Stimulated activated CD4-positive, alpha-beta T cell treated with anti-CD3 and anti-CD28 coated beads, Interleukin-4, amount 100 ng/mL, for 4 hours (primary cell): ENCODE results near the gene CGB5.
"Not testable (repeated sequence)": the region's sequence is repeated elsewhere in the genome, so short reads cannot be mapped to it uniquely, and the experiment has no call there.

Experiments used
- DNase-seq, 2 experiments: peaks; one replicate each; pipeline ENCODE4 v3.0.0-alpha.2; 2020

Gene CGB5

DNA sequence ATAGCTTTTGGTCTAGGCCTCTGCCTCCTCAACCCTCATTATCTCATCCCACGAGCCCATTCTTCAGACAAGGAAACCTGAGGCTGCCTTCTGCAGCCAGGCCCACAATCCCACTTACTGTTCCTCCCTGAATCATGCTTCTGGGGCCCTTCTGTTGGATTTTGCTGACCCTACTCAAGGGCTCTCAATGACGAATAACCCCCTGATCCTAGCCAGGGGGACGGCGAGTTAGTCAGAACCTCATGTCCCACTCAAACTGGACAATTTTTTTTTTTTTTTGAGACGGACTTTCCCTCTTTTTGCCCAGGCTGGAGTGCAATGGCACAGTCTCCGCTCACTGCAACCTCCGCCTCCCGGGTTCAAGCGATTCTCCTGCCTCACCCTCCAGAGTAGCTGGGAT lies 21.5 kb upstream of the CGB5 start:
- DNase-seq: no peak

DNA sequence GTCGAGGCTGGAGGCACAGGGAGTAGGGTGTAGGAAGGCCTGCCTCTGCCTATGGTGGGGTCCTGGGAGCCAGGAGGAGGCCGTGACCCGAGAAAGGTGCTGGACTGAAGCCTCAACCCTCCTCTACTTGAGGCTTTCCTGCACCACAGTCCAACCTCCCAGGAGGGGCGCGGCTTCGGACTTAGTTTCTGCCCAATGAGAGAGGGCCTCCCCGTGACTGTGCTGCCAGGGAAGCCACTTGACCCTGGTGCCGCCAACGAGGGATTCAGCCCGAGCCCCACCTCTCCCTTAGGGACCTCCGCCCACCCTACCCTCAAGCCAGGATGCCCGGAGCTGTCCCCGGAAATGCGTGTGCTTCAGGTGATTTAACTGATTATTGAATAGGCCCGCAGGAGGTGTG lies 19.4 kb upstream of the CGB5 start, which contains the start of gene CGB3:
Gene CGB3 (minus strand): TSS at position 101 of the 400 bp plus-strand sequence. CDS start 362 bp downstream, outside the sequence.
- DNase-seq: not testable (repeated sequence)

DNA sequence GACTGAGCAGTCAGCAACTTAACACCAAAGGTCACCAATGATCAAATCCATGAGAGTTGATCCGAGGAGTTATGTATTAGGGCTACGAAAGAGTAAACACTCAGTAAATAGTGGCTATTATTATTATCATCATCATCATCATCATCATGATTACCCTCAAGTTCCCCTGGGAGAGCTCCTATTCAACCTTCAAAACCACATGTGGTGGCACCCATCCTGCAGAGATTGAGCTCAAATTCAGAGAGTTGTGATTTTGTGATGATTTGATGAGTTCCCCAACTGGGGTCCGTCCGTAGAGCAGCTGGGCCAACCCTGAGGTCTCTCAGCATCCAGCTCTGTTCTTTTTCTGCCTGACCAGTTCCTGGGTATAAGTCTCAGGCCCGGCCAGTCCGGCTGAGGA lies 18.6 kb upstream of the CGB5 start:
- not testable (repeated sequence) for DNase-seq

DNA sequence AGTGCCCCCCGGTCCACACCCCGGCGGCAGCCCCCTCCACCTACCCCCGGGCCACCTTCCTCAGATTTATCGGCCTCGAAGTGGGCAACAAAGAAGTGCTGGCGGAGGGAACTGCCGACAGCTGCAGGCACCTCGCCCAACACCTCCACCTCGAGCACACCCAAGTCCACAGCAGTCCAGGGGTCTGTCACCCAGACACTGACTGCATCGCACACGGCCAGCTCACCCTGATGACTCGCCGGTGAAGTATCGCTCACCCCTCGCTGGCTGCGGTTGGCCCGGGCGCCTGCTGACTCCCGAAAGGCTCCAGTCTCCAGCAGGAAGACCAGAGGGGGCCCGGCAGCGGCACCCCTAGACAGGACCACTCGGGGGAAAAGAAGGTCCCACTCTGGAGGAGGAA lies 18.0 kb upstream of the CGB5 start:
- not testable (repeated sequence) for DNase-seq

DNA sequence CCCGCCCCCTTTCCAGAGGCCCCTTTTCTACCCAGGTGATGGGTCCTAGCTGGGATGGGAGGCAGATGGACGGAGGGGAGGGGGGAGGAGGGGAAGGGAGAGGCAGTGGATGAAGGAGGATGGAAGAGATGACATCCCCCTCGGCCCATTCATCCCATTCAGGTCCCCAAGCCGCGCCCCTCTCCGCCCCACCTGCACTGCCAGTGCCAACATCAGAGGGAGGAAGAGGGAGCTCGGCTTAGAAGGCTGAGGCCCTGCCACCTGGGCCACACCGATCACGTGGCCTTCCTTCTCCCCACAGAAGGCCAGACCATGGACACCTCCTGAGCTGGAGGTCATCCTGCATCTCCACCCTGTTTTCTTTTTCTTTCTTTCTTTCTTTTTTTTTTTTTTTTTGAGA lies 15.0 kb upstream of the CGB5 start:
- not testable (repeated sequence) for DNase-seq

DNA sequence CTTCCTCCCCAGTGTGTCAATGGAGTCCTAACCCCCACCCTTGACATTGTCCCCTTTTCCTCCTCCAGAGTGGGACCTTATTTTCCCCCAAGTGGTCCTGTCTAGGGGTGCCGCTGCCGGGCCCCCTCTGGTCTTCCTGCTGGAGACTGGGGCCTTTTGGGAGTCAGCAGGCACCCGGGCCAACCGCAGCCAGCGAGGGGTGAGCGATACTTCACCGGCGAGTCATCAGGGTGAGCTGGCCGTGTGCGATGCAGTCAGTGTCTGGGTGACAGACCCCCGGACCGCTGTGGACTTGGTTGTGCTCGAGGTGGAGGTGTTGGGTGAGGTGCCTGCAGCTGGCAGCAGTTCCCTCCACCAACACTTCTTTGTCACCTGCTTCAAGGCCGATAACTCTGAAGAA lies 13.9 kb upstream of the CGB5 start:
- not testable (repeated sequence) for DNase-seq

DNA sequence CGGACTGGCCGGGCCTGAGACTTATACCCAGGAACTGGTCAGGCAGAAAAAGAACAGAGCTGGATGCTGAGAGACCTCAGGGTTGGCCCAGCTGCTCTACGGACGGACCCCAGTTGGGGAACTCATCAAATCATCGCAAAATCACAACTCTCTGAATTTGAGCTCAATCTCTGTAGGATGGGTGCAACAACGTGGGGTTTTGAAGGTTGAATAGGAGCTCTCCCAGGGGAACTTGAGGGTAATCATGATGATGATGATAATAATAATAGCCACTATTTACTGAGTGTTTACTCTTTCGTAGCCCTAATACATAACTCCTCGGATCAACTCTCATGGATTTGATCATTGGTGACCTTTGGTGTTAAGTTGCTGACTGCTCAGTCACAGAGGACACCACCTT lies 13.3 kb upstream of the CGB5 start:
- DNase-seq: not testable (repeated sequence)

DNA sequence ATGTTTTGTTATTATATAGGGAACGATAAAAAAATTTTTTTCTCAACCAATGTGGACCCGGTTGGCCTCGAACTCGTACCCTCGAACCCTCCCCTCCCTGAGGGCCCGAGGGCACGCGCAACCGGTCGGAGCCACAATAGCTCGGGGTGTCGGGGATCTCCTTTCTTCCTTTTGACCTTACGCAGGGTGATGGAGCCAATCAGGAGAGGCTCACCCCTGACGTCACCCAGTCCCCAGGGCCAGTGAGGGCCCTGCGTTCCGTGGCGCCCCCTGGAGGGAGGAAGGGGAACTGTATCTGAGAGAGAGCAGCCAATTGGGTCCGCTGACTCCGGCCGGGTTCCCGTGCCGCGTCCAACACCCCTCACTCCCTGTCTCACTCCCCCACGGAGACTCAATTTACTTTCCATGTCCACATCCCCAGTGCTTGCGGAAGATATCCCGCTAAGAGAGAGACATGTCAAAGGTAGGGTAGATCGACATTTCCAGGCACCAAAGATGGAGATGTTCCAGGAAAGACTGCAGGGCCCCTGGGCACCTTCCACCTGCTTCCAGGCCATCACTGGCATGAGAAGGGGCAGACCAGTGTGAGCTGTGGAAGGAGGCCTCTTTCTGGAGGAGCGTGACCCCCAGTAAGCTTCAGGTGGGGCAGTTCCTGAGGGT lies 11.9 kb upstream of the CGB5 start, which contains the start of gene CGB2:
Gene CGB2 (plus strand): TSS at position 249 of the 660 bp plus-strand sequence. CDS start 206 bp downstream, at position 455.
- DNase-seq: peak; percentile 37 to 38

DNA sequence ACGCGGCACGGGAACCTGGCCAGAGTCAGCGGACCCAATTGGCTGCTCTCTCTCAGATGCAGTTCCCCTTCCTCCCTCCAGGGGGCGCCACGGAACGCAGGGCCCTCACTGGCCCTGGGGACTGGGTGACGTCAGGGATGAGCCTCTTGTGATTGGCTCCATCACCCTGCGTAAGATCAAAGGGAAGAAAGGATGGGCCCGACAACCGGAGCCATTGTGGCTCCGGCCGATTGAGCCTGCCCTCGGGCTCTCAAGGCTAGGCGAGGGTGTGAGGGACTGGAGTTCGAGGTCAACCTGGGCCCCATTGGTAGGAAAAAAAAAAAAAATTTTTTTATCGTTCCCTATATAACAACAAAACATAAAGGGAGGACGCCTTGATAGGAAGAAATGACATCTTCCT lies 6.8 kb upstream of the CGB5 start, which contains the start of gene CGB1:
Gene CGB1 (minus strand): TSS at position 81 of the 400 bp plus-strand sequence. CDS start 184 bp downstream, outside the sequence.
- not testable (repeated sequence) for DNase-seq

DNA sequence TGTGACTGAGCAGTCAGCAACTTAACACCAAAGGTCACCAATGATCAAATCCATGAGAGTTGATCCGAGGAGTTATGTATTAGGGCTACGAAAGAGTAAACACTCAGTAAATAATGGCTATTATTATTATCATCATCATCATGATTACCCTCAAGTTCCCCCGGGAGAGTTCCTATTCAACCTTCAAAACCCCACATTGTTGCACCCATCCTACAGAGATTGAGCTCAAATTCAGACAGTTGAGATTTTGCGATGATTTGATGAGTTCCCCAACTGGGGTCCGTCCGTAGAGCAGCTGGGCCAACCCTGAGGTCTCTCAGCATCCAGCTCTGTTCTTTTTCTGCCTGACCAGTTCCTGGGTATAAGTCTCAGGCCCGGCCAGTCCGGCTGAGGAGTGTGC lies 5.5 kb upstream of the CGB5 start:
- DNase-seq: not testable (repeated sequence)

DNA sequence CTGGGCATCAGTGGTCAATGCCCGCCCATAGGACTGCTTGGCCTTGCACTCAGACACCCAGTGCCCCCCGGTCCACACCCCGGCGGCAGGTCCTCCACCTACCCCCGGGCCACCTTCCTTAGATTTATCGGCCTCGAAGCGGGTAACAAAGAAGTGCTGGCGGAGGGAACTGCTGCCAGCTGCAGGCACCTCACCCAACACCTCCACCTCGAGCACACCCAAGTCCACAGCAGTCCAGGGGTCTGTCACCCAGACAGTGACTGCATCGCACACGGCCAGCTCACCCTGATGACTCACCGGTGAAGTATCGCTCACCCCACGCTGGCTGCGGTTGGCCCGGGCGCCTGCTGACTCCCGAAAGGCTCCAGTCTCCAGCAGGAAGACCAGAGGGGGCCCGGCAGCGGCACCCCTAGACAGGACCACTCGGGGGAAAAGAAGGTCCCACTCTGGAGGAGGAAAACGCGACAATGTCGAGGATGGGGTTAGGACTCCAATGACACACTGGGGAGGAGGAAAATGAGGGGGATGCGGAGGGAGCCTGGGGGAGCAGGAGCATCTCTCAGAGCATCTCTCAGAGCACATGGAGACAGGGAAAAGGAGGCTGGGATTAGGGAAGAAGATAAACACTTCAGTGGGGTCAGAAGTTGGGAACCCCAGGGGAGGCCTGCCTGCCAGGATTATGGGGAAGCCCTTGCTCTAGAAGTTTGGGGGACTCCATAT lies 4.9 kb upstream of the CGB5 start:
- DNase-seq: not testable (repeated sequence)

DNA sequence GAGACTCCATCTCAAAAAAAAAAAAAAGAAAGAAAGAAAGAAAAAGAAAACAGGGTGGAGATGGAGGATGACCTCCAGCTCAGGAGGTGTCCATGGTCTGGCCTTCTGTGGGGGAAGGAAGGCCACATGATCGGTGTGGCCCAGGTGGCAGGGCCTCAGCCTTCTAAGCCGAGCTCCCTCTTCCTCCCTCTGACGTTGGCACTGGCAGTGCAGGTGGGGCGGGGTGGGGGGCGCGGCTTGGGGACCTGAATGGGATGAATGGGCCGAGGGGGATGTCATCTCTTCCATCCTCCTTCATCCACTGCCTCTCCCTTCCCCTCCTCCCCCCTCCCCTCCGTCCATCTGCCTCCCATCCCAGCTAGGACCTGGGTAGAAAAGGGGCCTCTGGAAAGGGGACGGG lies 3.9 kb upstream of the CGB5 start:
- DNase-seq: not testable (repeated sequence)

DNA sequence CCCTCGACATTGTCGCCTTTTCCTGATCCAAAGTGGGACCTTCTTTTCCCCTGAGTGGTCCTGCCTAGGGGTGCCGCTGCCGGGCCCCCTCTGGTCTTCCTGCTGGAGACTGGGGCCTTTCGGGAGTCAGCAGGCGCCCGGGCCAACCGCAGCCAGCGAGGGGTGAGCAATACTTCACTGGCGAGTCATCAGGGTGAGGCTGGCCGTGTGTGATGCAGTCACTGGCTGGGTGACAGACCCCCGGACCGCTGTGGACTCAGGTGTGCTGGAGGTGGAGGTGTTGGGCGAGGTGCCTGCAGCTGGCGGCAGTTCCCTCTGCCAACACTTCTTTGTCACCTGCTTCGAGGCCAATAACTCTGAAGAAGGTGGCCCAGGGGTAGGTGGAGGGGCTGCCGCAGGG lies 1.5 kb upstream of the CGB5 start:
- no peak for DNase-seq

DNA sequence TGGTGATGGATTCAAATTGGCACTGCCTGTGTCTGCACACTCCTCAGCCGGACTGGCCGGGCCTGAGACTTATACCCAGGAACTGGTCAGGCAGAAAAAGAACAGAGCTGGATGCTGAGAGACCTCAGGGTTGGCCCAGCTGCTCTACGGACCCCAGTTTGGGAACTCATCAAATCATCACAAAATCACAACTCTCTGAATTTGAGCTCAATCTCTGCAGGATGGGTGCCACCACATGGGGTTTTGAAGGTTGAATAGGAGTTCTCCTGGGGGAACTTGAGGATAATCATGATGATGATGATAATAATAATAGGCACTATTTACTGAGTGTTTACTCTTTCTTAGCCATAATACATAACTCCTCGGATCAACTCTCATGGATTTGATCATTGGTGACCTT lies 982 bp upstream of the CGB5 start:
- DNase-seq: not testable (repeated sequence)

DNA sequence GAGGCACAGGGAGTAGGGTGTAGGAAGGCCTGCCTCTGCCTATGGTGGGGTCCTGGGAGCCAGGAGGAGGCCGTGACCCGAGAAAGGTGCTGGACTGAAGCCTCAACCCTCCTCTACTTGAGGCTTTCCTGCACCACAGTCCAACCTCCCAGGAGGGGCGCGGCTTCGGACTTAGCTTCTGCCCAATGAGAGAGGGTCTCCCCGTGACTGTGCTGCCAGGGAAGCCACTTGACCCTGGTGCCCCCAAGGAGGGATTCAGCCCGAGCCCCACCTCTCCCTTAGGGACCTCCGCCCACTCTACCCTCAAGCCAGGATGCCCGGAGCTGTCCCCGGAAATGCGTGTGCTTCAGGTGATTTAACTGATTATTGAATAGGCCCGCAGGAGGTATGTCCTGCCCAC lies 5.4 kb downstream of the CGB5 start, which contains the start of gene CGB8:
Gene CGB8 (minus strand): TSS at position 101 of the 400 bp plus-strand sequence. CDS start 372 bp downstream, outside the sequence.
- DNase-seq: not testable (repeated sequence)

DNA sequence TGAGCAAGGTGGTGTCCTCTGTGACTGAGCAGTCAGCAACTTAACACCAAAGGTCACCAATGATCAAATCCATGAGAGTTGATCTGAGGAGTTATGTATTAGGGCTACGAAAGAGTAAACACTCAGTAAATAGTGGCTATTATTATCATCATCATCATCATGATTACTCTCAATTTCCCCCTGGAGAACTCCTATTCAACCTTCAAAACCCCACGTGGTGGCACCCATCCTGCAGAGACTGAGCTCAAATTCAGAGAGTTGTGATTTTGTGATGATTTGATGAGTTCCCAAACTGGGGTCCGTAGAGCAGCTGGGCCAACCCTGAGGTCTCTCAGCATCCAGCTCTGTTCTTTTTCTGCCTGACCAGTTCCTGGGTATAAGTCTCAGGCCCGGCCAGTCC lies 6.2 kb downstream of the CGB5 start:
- DNase-seq: not testable (repeated sequence)

DNA sequence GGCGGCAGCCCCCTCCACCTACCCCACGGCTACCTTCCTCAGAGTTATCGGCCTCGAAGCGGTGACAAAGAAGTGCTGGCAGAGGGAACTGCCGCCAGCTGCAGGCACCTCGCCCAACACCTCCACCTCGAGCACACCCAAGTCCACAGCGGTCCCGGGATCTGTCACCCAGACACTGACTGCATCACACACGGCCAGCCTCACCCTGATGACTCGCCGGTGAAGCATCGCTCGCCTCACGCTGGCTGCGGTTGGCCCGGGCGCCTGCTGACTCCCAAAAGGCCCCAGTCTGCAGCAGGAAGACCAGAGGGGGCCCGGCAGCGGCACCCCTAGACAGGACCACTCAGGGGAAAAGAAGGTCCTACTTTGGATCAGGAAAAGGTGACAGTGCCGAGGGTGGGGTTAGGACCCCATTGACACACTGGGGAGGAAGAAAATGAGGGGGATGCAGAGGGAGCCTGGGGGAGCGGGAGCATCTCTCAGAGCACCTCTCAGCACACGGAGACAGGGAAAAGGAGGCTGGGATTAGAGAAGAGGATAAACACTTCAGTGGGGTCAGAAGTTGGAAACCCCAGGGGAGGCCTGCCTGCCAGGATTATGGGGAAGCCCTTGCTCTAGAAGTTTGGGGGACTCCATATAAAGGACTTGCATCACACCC lies 6.9 kb downstream of the CGB5 start:
- not testable (repeated sequence) for DNase-seq

DNA sequence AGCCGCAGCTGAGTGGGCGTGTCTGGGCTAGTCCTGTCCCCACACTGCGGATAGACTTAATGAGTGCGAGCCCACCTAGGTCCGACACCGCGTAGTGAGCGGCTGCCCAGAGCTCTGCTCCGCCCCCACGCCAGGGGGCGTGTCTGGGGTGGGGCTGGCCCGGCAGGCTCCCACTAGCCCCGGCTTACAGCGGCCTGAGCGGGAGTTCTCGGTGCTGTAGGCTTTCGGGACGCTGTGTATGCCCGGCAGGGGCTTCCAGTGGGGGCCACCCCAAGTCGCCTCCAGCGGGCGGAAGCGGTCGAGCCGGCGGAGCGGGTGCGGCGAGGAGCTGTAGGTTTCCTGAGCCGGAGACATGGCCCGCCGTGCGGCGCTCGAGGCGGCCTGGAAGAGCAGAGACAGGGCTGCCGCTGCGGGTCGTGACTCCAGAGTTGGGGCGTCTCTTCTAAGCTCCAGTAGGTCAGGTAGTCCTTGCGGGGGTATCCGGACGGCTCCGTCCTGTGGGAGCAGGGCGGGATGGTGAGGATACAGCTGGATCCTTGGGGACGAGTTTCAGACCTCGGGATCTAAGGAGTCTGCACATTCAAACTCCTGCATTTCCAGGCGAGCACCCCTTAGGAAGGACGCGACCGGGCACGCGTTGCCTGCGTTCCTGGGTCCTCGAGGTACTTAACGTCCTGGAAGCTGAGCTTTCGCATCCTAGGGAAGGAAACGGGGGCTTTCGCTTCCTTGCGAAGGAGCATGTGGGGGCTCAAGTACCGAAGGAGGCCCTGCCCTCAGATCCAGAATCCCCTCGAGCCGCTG lies 12.7 kb downstream of the CGB5 start:
- peak; percentile 38 to 53 for DNase-seq

DNA sequence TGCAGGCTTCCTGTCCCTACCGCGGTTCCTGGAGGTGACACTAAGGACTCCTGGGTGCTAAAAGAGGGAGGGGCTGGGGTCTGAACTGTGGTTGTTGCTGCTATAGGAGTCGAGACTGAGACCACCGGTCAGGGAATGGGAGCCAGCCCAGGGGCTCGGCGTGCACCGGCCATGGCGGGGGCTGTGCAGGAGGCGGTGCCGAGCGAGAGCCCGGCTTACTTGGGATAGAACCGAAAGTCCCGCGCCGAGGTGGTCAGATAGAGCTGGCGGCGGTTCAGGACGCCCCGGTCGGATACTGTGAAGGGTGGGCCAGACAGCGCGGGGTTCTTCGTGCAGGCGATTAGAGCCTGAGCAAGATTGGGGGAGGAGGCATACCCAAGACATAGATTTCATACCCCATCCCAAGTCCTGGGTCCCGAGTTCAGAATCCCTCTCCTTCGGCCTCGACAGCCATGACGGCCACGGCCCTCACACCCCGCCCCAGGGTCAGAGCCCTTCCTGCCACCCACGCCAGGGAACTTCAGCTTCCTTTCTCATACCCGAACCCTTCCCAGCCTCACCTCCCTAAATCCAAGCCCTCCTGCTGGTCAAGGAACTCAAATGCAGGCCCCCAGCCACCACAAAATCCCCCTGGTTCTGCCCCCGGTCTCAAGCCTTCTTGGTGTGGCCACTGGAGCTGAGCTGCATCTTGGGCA lies 13.4 kb downstream of the CGB5 start:
- DNase-seq: not testable (repeated sequence)

DNA sequence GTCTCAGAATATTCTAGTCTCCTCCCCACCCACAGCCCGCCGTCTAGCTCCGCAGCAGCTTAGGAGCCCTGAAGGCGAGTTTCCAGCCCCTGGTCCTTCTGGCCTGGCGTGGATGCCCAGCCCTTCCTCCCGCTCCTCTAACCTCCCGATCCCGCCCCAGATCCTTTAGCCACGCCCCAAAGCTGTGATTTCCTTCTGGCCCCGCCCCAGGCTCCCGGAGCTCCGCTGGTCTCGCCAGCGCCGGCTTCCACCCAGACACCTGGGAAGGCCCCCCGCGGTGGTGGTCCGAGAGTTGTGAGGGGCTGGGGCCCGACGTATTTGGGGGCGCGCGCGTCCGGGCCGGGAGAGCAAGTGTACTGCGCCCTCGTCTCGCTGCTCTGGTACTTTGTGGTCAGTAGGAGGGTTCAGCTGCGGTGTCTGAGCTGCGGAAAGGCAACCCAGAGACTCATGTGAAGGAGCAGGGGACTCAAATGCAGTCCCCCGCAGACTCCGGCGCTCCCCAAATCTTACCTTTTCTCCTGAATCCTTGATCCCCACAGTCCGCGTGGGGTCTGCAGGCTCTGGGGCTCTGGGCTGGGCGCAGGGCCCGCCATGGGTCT lies 14.1 kb downstream of the CGB5 start, which contains the start of gene CGB7:
Gene CGB7 (minus strand): TSS at position 114 of the 599 bp plus-strand sequence. CDS start 2,374 bp downstream, outside the sequence.
- DNase-seq: peak; percentile 31 to 34

DNA sequence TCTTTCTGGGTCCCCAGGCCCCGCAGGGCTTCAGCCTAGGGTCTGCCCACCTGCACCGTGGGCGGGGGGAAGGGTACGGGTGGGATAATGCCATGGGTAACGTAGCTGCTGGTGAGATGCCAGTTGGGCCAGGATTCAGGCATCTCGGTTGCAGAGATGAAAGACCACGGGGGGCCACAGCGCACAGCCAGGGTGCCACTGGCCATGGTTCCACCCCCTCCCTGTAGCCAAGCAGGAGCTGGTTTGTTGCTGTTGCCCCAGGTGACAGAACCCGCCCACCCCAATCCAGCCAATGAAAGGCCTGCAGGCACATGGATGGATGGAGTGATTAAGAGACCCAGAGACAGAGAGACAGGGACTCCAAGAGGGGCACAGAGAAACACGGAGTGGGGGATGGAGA lies 14.9 kb downstream of the CGB5 start:
- DNase-seq: no peak
